NB4 (cell line): ENCODE results near the gene CDC42BPA.

Experiments
- POLR2A ChIP-seq: IDR thresholded peaks from 2 replicates; pipeline ENCODE4 v1.6.1; 2011; ENCODE audit warnings: mild to moderate bottlenecking; ENCODE audit not compliant: insufficient read length; ENCODE audit errors: extremely low read depth
- TF ChIP-seq, protein P1 (sequence below): IDR thresholded peaks from one replicate; pipeline ENCODE4 v1.5.1; 2012; ENCODE audit warnings: low read depth, low read length

DNA sequence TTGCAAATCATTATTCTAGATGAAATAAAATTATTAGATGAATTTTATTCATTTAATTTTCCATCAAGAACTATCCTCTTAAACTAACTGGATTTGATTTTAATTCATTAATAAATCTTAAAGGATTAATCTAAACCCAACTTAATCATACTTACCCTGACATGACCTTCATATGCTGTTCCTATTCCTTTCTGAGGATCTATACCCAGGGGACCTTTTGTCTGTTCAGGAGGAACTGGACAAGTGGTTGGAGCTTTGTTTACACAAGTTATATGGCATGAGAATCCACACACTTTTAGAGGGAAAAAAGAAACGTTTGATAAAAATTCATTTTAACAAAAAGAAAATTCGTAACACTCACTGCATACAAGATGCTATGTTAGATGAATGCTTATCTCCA lies 283.0 kb downstream of the CDC42BPA start:
- TF ChIP-seq, protein P1, sequence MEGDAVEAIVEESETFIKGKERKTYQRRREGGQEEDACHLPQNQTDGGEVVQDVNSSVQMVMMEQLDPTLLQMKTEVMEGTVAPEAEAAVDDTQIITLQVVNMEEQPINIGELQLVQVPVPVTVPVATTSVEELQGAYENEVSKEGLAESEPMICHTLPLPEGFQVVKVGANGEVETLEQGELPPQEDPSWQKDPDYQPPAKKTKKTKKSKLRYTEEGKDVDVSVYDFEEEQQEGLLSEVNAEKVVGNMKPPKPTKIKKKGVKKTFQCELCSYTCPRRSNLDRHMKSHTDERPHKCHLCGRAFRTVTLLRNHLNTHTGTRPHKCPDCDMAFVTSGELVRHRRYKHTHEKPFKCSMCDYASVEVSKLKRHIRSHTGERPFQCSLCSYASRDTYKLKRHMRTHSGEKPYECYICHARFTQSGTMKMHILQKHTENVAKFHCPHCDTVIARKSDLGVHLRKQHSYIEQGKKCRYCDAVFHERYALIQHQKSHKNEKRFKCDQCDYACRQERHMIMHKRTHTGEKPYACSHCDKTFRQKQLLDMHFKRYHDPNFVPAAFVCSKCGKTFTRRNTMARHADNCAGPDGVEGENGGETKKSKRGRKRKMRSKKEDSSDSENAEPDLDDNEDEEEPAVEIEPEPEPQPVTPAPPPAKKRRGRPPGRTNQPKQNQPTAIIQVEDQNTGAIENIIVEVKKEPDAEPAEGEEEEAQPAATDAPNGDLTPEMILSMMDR, result no peak
- no peak for TF ChIP-seq POLR2A
